Panc1 (cell line): ENCODE measurements around the gene LRRC8C. TPM values are rescaled to one million over a fixed set of nuclear protein-coding genes. Genes with fewer than 3 reads are reported as not detected.

ENCODE experiments used
- ATAC-seq: fragments of 200-7000 bp; cut with Tn5 transposase; 2 replicates; pipeline ENCODE4 v1.9.1; 2020; ENCODE audit warnings: mild to moderate bottlenecking, moderate library complexity
- BruUV-seq: library from RNA; stranded (reverse); fragments of 400-500 nt; replicated peaks from 2 replicates; lab custom pipeline; 2021; lab: Mats Ljungman, UMichigan
- CTCF ChIA-PET: fragments of 300-600 bp; sonication (Branson Sonifier 250); formaldehyde crosslinking; loops from one replicate; lab custom pipeline; 2022; ENCODE audit warnings: antibody characterized with exemption; lab: Charles Lee
- POLR2A ChIA-PET: fragments of 300-600 bp; sonication (Branson Sonifier 250); formaldehyde crosslinking; loops from one replicate; lab custom pipeline; 2022; ENCODE audit warnings: antibody characterized with exemption; lab: Charles Lee
- DNase-seq: peaks from one replicate; pipeline ENCODE4 v3.0.0-alpha.2; 2010; ENCODE audit warnings: low read depth, low spot score
- H3K27ac ChIP-seq: 2 replicates; pipeline ENCODE4 v1.5.1; 2011; ENCODE audit warnings: mild to moderate bottlenecking, low read length, inconsistent platforms
- H3K27me3 ChIP-seq: fragments of 200-500 bp; sonication (Bioruptor generic); 2 replicates; pipeline ENCODE4 v1.6.0; 2014; ENCODE audit warnings: low read length, inconsistent platforms; ENCODE audit not compliant: control insufficient read depth, insufficient read depth
- H3K36me3 ChIP-seq: fragments of 200-500 bp; sonication (Bioruptor generic); 2 replicates; pipeline ENCODE4 v1.5.1; 2014; ENCODE audit warnings: inconsistent platforms, mild to moderate bottlenecking, low read length, moderate library complexity; ENCODE audit not compliant: control insufficient read depth, insufficient read depth
- H3K4me1 ChIP-seq: 2 replicates; pipeline ENCODE4 v1.5.1; 2011; ENCODE audit warnings: inconsistent platforms, mild to moderate bottlenecking, low read length, moderate library complexity; ENCODE audit not compliant: control insufficient read depth, insufficient read depth
- H3K4me3 ChIP-seq, 2 experiments: 2 replicates each; pipeline ENCODE4 v1.5.1; 2011 to 2012; ENCODE audit warnings: low read depth in 2 of 2, low read length in 2 of 2, mild to moderate bottlenecking in 2 of 2, inconsistent platforms in 1 of 2, moderate library complexity in 1 of 2
- H3K9me3 ChIP-seq: fragments of 200-500 bp; sonication (Bioruptor generic); 2 replicates; pipeline ENCODE4 v1.5.1; 2014; ENCODE audit warnings: low read depth, mild to moderate bottlenecking, inconsistent platforms, low read length, moderate library complexity; ENCODE audit not compliant: control insufficient read depth, insufficient read depth
- POLR2AphosphoS5 ChIP-seq: IDR thresholded peaks from 2 replicates; pipeline ENCODE4 v1.6.1; 2012; ENCODE audit warnings: mild to moderate bottlenecking, low read depth, low read length, moderate library complexity
- SIN3A ChIP-seq: IDR thresholded peaks from 2 replicates; pipeline ENCODE4 v1.6.1; 2012; ENCODE audit warnings: low read depth, mild to moderate bottlenecking, low read length, moderate library complexity, borderline replicate concordance; ENCODE audit not compliant: insufficient read depth
- TCF7L2 ChIP-seq: IDR thresholded peaks from 2 replicates; pipeline ENCODE4 v1.6.1; 2011; ENCODE audit warnings: mild to moderate bottlenecking, low read depth, low read length, inconsistent platforms
- in situ Hi-C: cut with HindIII; loops from 2 replicates; pipeline ENCODE4 v1.10.0; 2016; ENCODE audit warnings: low sequenced_read_pairs, low pct_unique_long_range_greater_than_20kb
- intact Hi-C: fragments of 100-400 bp; cut with micrococcal nuclease; formaldehyde crosslinking; loops from one replicate; pipeline ENCODE4 v1.10.0; 2022; ENCODE audit not compliant: unreplicated experiment
- total RNA-seq: library from RNA; stranded (reverse); gene quantifications from one replicate; pipeline ENCODE4 v1.2.1, GENCODE V29; 2021; ENCODE audit not compliant: unreplicated experiment
- TF ChIP-seq, protein P1 (sequence below): fragments of 450-650 bp; IDR thresholded peaks from 2 replicates; pipeline ENCODE4 v1.5.1; 2017; ENCODE audit warnings: mild to moderate bottlenecking
- TF ChIP-seq, protein P2 (sequence below), 2 experiments: IDR thresholded peaks; 2 replicates each; pipeline ENCODE4 v1.6.1; 2011 to 2012; ENCODE audit warnings: low read depth in 2 of 2, control low read depth in 1 of 2, low read length in 1 of 2, mild to moderate bottlenecking in 1 of 2, moderate library complexity in 1 of 2; ENCODE audit not compliant: insufficient read depth in 1 of 2

Gene LRRC8C
- total RNA-seq, 1 experiment from 2014 or later: 17.1 TPM

GRCh38 chr1:89719502-89720306, 86.8 kb downstream of the LRRC8C start:
- no peaks in the 10 kb centered on the region for H3K27me3 ChIP-seq
- no peak overlapping the region for H3K4me3 ChIP-seq
- no peaks in the 10 kb centered on the region for H3K36me3 ChIP-seq
- H3K9me3 ChIP-seq: no peaks in the 10 kb centered on the region
- no peak for ATAC-seq
- ChIA-PET POLR2A (no interaction called here), CTCF (no interaction called here)
- no peak overlapping the region for H3K27ac ChIP-seq
- BruUV-seq: no TSS peak
- intact Hi-C loops: no loop called here
- no peak for DNase-seq
- H3K4me1 ChIP-seq: peaks cover 9% of the 10 kb centered on the region; the same call in 1 of the 2 replicates
- in situ Hi-C loops: no loop called here
- TF ChIP-seq, protein P1, sequence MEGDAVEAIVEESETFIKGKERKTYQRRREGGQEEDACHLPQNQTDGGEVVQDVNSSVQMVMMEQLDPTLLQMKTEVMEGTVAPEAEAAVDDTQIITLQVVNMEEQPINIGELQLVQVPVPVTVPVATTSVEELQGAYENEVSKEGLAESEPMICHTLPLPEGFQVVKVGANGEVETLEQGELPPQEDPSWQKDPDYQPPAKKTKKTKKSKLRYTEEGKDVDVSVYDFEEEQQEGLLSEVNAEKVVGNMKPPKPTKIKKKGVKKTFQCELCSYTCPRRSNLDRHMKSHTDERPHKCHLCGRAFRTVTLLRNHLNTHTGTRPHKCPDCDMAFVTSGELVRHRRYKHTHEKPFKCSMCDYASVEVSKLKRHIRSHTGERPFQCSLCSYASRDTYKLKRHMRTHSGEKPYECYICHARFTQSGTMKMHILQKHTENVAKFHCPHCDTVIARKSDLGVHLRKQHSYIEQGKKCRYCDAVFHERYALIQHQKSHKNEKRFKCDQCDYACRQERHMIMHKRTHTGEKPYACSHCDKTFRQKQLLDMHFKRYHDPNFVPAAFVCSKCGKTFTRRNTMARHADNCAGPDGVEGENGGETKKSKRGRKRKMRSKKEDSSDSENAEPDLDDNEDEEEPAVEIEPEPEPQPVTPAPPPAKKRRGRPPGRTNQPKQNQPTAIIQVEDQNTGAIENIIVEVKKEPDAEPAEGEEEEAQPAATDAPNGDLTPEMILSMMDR: no peak

DNA sequence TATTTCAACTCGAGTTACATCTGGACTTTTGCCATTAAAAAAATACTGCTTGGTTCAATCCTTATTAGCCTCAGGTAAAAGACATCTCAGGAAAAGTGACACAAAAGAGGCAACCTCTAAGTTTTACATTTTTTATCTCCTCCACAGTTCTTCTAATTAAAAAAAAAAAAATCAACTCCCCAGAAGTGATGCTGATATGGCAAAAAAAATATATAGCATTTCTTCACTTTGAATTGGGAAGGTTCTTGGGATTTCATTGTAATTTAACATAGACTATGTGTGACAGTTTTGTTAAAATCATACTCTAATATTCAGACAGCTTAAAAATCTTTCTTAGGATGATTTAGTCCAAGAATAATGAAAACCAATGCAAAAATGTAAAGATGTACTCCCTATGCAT, 87.9 kb downstream of the LRRC8C start:
- H3K27me3 ChIP-seq: no peaks in the 10 kb centered on the region
- in situ Hi-C loops: no loop called here
- BruUV-seq: no TSS peak
- intact Hi-C loops: no loop called here
- ATAC-seq: no peak
- ChIA-PET POLR2A (no interaction called here), CTCF (no interaction called here)
- H3K36me3 ChIP-seq: no peaks in the 10 kb centered on the region
- DNase-seq: no peak
- no peaks in the 10 kb centered on the region for H3K9me3 ChIP-seq
- H3K4me3 ChIP-seq: no peak overlapping the region
- H3K27ac ChIP-seq: no peak overlapping the region
- TF ChIP-seq, protein P1: no peak
- TF ChIP-seq SIN3A (no peak), TCF7L2 (no peak), POLR2AphosphoS5 (no peak)
- TF ChIP-seq, protein P2, sequence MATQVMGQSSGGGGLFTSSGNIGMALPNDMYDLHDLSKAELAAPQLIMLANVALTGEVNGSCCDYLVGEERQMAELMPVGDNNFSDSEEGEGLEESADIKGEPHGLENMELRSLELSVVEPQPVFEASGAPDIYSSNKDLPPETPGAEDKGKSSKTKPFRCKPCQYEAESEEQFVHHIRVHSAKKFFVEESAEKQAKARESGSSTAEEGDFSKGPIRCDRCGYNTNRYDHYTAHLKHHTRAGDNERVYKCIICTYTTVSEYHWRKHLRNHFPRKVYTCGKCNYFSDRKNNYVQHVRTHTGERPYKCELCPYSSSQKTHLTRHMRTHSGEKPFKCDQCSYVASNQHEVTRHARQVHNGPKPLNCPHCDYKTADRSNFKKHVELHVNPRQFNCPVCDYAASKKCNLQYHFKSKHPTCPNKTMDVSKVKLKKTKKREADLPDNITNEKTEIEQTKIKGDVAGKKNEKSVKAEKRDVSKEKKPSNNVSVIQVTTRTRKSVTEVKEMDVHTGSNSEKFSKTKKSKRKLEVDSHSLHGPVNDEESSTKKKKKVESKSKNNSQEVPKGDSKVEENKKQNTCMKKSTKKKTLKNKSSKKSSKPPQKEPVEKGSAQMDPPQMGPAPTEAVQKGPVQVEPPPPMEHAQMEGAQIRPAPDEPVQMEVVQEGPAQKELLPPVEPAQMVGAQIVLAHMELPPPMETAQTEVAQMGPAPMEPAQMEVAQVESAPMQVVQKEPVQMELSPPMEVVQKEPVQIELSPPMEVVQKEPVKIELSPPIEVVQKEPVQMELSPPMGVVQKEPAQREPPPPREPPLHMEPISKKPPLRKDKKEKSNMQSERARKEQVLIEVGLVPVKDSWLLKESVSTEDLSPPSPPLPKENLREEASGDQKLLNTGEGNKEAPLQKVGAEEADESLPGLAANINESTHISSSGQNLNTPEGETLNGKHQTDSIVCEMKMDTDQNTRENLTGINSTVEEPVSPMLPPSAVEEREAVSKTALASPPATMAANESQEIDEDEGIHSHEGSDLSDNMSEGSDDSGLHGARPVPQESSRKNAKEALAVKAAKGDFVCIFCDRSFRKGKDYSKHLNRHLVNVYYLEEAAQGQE (IDR thresholded peaks at IDR 0.05; ENCODE audit: insufficient read depth in 1 of 2, low read depth in 2 of 2, low read length in 1 of 2): no peak
- peaks cover 9% of the 10 kb centered on the region; the same call in 1 of the 2 replicates for H3K4me1 ChIP-seq
